ENCODE results near the gene GCGR. TPM values are rescaled to one million over a fixed set of nuclear protein-coding genes. Genes with fewer than 3 reads are reported as not detected.

The GCGR gene
- polyA plus RNA-seq, 2 of the 4 experiments (the other 2 are of a cell fraction), result 0.19 to 0.45 TPM

DNA sequence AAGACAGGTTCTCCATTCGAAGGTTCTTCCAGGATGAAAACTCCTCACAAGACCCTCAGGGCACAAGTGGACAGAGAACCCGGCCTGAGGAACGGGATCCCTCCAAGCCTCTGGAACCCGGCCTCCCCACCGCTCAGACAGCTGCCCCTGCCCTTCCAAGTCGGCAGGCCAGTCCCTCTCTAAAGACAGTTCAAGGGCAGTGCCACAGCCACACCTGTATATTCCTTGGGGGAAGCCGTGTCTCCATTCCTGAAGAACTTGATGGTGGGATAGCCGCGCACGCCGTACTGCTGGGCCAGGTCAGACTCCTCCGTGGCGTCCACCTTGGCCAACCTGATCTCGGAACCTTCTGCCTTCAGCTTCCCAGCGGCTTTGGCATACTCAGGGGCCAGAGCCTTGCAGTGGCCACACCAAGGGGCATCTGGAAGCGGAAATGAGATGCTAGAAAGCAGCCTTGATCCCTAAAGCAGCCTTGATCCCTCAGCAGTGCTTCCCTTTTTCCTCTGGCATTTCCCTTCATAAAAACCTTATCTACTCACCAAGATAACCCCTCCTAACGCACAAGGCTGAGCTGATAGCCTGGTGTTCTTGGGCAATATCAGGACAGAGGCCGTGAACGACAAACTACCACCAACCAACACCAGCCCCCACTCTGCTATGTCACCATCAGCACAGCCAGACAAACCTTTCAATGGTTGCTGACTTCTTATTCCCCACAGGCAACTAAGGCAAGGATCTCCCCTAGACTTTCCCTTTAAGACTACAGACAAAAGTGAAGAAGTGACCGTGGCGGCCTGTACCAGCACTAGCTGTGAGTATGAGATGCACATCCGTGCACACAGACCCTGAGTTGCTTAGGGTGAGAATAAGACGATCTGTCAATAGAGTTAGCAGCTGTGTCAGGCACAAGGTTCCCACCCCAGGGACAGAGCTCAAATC lies 55.3 kb downstream of the GCGR start:
- H3K4me3 ChIP-seq, result peak overlapping the region; percentile 88
- DNase-seq (ENCODE audit: low read depth in 1 of 2, low spot score in 1 of 2), result no peak
- H3K9me3 ChIP-seq, result no peaks in the 10 kb centered on the region
- H3K4me2 ChIP-seq, result peak overlapping the region; percentile 87
- ChIA-PET CTCF (interaction anchor here (0.7 to 2.6 kb wide), 8 partner anchors 10 to 157 kb away, joined by 3 to 15 read pairs (median 4); partner anchors contain the start of genes MCRIP1 and MRPL12), POLR2A (interaction anchor here (0.6 to 1.0 kb wide), 2 partner anchors 25 to 64 kb away, joined by 3 to 5 read pairs; no protein-coding TSS in a partner anchor)
- peak overlapping the region; percentile 94 to 96 for H3K27ac ChIP-seq
- no peak for ATAC-seq
- WGBS (ENCODE audit: missing lambda C conversion rate), result 64% methylated on average over 23 of the region's 23 CpGs
- FAIRE-seq, result no peak
- H3K4me1 ChIP-seq, result peaks cover 35% of the 10 kb centered on the region
- TF ChIP-seq FOSL2 (IDR thresholded peaks at IDR 0.05) (no peak), FOSL2 (CRISPR knock-in tag; IDR thresholded peaks at IDR 0.05) (no peak), EP300 (IDR thresholded peaks at IDR 0.05) (no peak), RNF2 (IDR thresholded peaks at IDR 0.05; ENCODE audit: borderline replicate concordance, low read depth) (no peak), HOXB5 (CRISPR knock-in tag; IDR thresholded peaks at IDR 0.05) (no peak), JUNB (IDR thresholded peaks at IDR 0.05) (no peak), NR3C1 (IDR thresholded peaks at IDR 0.05) (no peak), KDM5A (IDR thresholded peaks at IDR 0.05) (no peak), CHD4 (IDR thresholded peaks at IDR 0.05; ENCODE audit: borderline replicate concordance) (no peak), CBX8 (IDR thresholded peaks at IDR 0.05) (no peak), HOXB13 (CRISPR knock-in tag; IDR thresholded peaks at IDR 0.05; ENCODE audit: low read depth) (no peak), RAD21 (conservative IDR thresholded peaks at IDR 0.05 in 1 of 2, IDR thresholded peaks at IDR 0.05 in 1 of 2) (no peak), ZFP36 (IDR thresholded peaks at IDR 0.05; ENCODE audit: borderline replicate concordance, partially characterized antibody) (no peak), EHMT2 (IDR thresholded peaks at IDR 0.05; ENCODE audit: low read depth) (no peak), CHD2 (IDR thresholded peaks at IDR 0.05; ENCODE audit: low read length, partially characterized antibody) (no peak), HEYL (CRISPR knock-in tag; IDR thresholded peaks at IDR 0.05) (no peak), SREBF2 (IDR thresholded peaks at IDR 0.05) (no peak)
- TF ChIP-seq, protein P1, sequence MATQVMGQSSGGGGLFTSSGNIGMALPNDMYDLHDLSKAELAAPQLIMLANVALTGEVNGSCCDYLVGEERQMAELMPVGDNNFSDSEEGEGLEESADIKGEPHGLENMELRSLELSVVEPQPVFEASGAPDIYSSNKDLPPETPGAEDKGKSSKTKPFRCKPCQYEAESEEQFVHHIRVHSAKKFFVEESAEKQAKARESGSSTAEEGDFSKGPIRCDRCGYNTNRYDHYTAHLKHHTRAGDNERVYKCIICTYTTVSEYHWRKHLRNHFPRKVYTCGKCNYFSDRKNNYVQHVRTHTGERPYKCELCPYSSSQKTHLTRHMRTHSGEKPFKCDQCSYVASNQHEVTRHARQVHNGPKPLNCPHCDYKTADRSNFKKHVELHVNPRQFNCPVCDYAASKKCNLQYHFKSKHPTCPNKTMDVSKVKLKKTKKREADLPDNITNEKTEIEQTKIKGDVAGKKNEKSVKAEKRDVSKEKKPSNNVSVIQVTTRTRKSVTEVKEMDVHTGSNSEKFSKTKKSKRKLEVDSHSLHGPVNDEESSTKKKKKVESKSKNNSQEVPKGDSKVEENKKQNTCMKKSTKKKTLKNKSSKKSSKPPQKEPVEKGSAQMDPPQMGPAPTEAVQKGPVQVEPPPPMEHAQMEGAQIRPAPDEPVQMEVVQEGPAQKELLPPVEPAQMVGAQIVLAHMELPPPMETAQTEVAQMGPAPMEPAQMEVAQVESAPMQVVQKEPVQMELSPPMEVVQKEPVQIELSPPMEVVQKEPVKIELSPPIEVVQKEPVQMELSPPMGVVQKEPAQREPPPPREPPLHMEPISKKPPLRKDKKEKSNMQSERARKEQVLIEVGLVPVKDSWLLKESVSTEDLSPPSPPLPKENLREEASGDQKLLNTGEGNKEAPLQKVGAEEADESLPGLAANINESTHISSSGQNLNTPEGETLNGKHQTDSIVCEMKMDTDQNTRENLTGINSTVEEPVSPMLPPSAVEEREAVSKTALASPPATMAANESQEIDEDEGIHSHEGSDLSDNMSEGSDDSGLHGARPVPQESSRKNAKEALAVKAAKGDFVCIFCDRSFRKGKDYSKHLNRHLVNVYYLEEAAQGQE (IDR thresholded peaks at IDR 0.05), result no peak
- TF ChIP-seq, protein P2, sequence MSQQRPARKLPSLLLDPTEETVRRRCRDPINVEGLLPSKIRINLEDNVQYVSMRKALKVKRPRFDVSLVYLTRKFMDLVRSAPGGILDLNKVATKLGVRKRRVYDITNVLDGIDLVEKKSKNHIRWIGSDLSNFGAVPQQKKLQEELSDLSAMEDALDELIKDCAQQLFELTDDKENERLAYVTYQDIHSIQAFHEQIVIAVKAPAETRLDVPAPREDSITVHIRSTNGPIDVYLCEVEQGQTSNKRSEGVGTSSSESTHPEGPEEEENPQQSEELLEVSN (IDR thresholded peaks at IDR 0.05; ENCODE audit: borderline replicate concordance, low read depth), result no peak
- TF ChIP-seq, protein P3, sequence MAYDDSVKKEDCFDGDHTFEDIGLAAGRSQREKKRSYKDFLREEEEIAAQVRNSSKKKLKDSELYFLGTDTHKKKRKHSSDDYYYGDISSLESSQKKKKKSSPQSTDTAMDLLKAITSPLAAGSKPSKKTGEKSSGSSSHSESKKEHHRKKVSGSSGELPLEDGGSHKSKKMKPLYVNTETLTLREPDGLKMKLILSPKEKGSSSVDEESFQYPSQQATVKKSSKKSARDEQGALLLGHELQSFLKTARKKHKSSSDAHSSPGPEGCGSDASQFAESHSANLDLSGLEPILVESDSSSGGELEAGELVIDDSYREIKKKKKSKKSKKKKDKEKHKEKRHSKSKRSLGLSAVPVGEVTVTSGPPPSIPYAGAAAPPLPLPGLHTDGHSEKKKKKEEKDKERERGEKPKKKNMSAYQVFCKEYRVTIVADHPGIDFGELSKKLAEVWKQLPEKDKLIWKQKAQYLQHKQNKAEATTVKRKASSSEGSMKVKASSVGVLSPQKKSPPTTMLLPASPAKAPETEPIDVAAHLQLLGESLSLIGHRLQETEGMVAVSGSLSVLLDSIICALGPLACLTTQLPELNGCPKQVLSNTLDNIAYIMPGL (CRISPR knock-in tag; IDR thresholded peaks at IDR 0.05; ENCODE audit: borderline replicate concordance), result no peak
- TF ChIP-seq, protein P4, sequence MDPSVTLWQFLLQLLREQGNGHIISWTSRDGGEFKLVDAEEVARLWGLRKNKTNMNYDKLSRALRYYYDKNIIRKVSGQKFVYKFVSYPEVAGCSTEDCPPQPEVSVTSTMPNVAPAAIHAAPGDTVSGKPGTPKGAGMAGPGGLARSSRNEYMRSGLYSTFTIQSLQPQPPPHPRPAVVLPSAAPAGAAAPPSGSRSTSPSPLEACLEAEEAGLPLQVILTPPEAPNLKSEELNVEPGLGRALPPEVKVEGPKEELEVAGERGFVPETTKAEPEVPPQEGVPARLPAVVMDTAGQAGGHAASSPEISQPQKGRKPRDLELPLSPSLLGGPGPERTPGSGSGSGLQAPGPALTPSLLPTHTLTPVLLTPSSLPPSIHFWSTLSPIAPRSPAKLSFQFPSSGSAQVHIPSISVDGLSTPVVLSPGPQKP (IDR thresholded peaks at IDR 0.05; ENCODE audit: low read depth, low read length), result no peak
